Measurements from ENCODE around the gene MAD1L1. TPM values are rescaled to one million over a fixed set of nuclear protein-coding genes. Genes with fewer than 3 reads are reported as not detected.

Gene MAD1L1
- total and polyA plus RNA-seq, 2 of the 8 experiments (the other 6 are each of a cell fraction or from before 2014, with no cell fraction given), result 40.4 to 44.6 TPM

DNA sequence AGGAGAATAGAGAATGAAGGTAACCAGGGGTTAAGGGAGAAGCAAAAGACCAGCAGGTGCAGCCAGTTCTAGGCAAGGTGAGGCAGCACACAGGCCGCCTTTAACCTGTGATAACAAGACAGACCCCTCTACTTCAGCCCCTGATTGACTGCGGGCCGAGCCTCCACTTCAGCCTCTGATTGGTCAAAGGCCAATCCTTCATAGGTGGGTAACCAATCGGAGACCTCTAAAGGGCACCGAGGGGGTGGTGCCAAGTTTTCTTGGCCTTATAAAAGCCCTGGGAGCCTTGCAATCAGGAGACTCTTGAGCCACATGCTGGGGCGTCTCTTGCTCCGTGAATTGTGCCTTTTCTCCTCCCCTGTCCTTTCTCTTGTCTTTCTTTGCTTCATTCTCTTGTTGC lies 463.9 kb downstream of the MAD1L1 start:
- no peak overlapping the region for H3K4me2 ChIP-seq (ENCODE audit: insufficient read depth in 1 of 2, low read depth in 2 of 2, low read length in 2 of 2)
- H4K91ac ChIP-seq (replicated peaks; ENCODE audit: insufficient read length, low read length), result no peak overlapping the region
- H4K8ac ChIP-seq (ENCODE audit: extremely low read depth, insufficient read depth, low read length), result no peak overlapping the region
- no peak overlapping the region for H2AFZ ChIP-seq (ENCODE audit: low read length)
- no peaks in the 10 kb centered on the region; the same call in 1 of the 2 replicates for H3K23me2 ChIP-seq (ENCODE audit: low read depth, low read length)
- FAIRE-seq (no peak), DNase-seq (ENCODE audit: low read depth in 1 of 2, low spot score in 2 of 2) (no peak)
- H3K14ac ChIP-seq (ENCODE audit: insufficient read length), result no peak overlapping the region
- H3K23ac ChIP-seq (ENCODE audit: insufficient read length), result no peak overlapping the region
- no peak overlapping the region for H3K9ac ChIP-seq (replicated peaks in 1 of 4; ENCODE audit: extremely low read depth in 1 of 4, low read depth in 3 of 4, low read length in 3 of 4)
- H2AK5ac ChIP-seq (ENCODE audit: low read depth, low read length), result no peak overlapping the region
- H3K4me3 ChIP-seq (ENCODE audit: extremely low read depth in 1 of 4, insufficient read depth in 2 of 4, low read depth in 3 of 4, low read length in 4 of 4), result no peak overlapping the region
- H3K27me3 ChIP-seq (replicated peaks in 1 of 4; ENCODE audit: control insufficient read depth in 3 of 4, extremely low read depth in 1 of 4, insufficient read depth in 3 of 4, low read length in 3 of 4), result no peaks in the 10 kb centered on the region
- no peak overlapping the region for H2BK12ac ChIP-seq (ENCODE audit: low read depth, low read length)
- no peak overlapping the region for H4K5ac ChIP-seq (ENCODE audit: insufficient read length, low read depth, low read length)
- H3K56ac ChIP-seq (replicated peaks; ENCODE audit: insufficient read length, low read depth, low read length), result no peak overlapping the region
- H2BK5ac ChIP-seq (ENCODE audit: low read depth, low read length), result no peak overlapping the region
- H3K18ac ChIP-seq (ENCODE audit: extremely low read depth, low read length), result no peak overlapping the region
- H2BK20ac ChIP-seq (ENCODE audit: low read length), result no peak overlapping the region
- CTCF ChIA-PET (ENCODE audit: partially characterized antibody), result interaction anchor here (1.2 to 7.5 kb wide), 12 partner anchors 9 to 190 kb away, joined by 3 to 65 read pairs (median 4); no protein-coding TSS in a partner anchor
- no peak overlapping the region for H2BK15ac ChIP-seq (ENCODE audit: low read length)
- H4K20me1 ChIP-seq (replicated peaks in 1 of 2; ENCODE audit: control insufficient read depth in 1 of 2, insufficient read depth in 2 of 2, low read length in 2 of 2), result peaks cover 0 to 1% of the 10 kb centered on the region in 2 experiments
- no peak overlapping the region for H3K4ac ChIP-seq (replicated peaks; ENCODE audit: insufficient read length, low read depth, low read length)
- H3K36me3 ChIP-seq (ENCODE audit: control insufficient read depth in 2 of 4, insufficient read depth in 4 of 4, low read length in 3 of 4), result no peaks in the 10 kb centered on the region
- POLR2A ChIA-PET (ENCODE audit: partially characterized antibody), result no interaction called here
- H3K79me1 ChIP-seq (ENCODE audit: low read depth, low read length), result no peaks in the 10 kb centered on the region
- peaks cover 0 to 5% of the 10 kb centered on the region in 2 experiments; a peak in 1 of 4 replicates for H3K9me3 ChIP-seq (ENCODE audit: insufficient read depth in 2 of 2, low read depth in 1 of 2, low read length in 1 of 2)
- no peaks in the 10 kb centered on the region for H3K79me2 ChIP-seq (ENCODE audit: control insufficient read depth in 1 of 2, insufficient read depth in 2 of 2, low read length in 2 of 2)
- no peak overlapping the region for H3K27ac ChIP-seq (ENCODE audit: low read depth, low read length)
- TF ChIP-seq YY1 (IDR thresholded peaks at IDR 0.05; ENCODE audit: low read depth, low read length), result no peak
- TF ChIP-seq CHD2 (IDR thresholded peaks at IDR 0.05; ENCODE audit: low read length), result peak; percentile 75
- TF ChIP-seq SP1 (IDR thresholded peaks at IDR 0.05; ENCODE audit: low read depth, low read length), result peak; percentile 96
- no peak for TF ChIP-seq CBX8 (IDR thresholded peaks at IDR 0.05; ENCODE audit: borderline replicate concordance, low read depth, low read length)
- no peak for TF ChIP-seq KDM4A (IDR thresholded peaks at IDR 0.05; ENCODE audit: low read depth, low read length, severe bottlenecking)
- peak; percentile 54; the same call in 1 of the 2 replicates for TF ChIP-seq SP2 (IDR thresholded peaks at IDR 0.05; ENCODE audit: low read length)
- no peak for TF ChIP-seq POLR2A (IDR thresholded peaks at IDR 0.05; ENCODE audit: control extremely low read depth in 1 of 2, low read depth in 2 of 2, low read length in 2 of 2)
- no peak for TF ChIP-seq CREB1 (IDR thresholded peaks at IDR 0.05)
- TF ChIP-seq CTBP2 (IDR thresholded peaks at IDR 0.05; ENCODE audit: borderline replicate concordance, insufficient read depth, insufficient read length, low read length), result no peak
- no peaks in the 10 kb centered on the region for H3K4me1 ChIP-seq (replicated peaks in 1 of 4; ENCODE audit: control insufficient read depth in 3 of 4, insufficient read depth in 4 of 4, low read length in 3 of 4)
- no peak overlapping the region for H2BK120ac ChIP-seq (replicated peaks; ENCODE audit: low read depth, low read length)
- WGBS, 2 experiments (ENCODE audit: extremely low coverage in 1 of 2, insufficient coverage in 1 of 2, insufficient read length in 1 of 2, insufficient replicate concordance in 2 of 2, low coverage in 1 of 2, low lambda C conversion rate in 2 of 2, missing lambda C conversion rate in 1 of 2), result 82% methylated on average over 7 of the region's 7 CpGs; no CpG with 5 or more reads in 1 of the 2 experiments
